Neural cell (in vitro differentiated cells): ENCODE measurements around the gene CDK12. TPM values are rescaled to one million over a fixed set of nuclear protein-coding genes. Genes with fewer than 3 reads are reported as not detected.

Experiments
- H2AFZ ChIP-seq: fragments of 200-600, 300-800 bp; sonication (generic), shearing (Covaris generic); 2 replicates; pipeline ENCODE4 v1.6.0; 2014; ENCODE audit warnings: low read depth, mild to moderate bottlenecking, antibody characterized with exemption, low read length, moderate library complexity
- H3F3A ChIP-seq: fragments of 200-600 bp; shearing (Covaris generic); 2 replicates; pipeline ENCODE4 v1.6.1; 2016; ENCODE audit warnings: mild to moderate bottlenecking, moderate library complexity, mixed read lengths, antibody characterized with exemption, low read length; ENCODE audit not compliant: insufficient read depth, poor library complexity, severe bottlenecking
- H3K27ac ChIP-seq: fragments of 200-600, 300-800 bp; sonication (generic), shearing (Covaris generic); 2 replicates; pipeline ENCODE4 v1.5.1; 2014; ENCODE audit warnings: mild to moderate bottlenecking, low read length, moderate library complexity
- H3K27me3 ChIP-seq: fragments of 300-800, 200-600 bp; sonication (generic), shearing (Covaris generic); 2 replicates; pipeline ENCODE4 v1.6.0; 2014; ENCODE audit warnings: mild to moderate bottlenecking, low read depth, low read length, moderate library complexity; ENCODE audit not compliant: insufficient read depth
- H3K36me3 ChIP-seq: fragments of 300-800, 200-600 bp; sonication (generic), shearing (Covaris generic); 2 replicates; pipeline ENCODE4 v1.5.1; 2014; ENCODE audit warnings: mild to moderate bottlenecking, antibody characterized with exemption, low read length, moderate library complexity; ENCODE audit not compliant: insufficient read depth
- H3K4me2 ChIP-seq: fragments of 300-800, 200-600 bp; sonication (generic), shearing (Covaris generic); 2 replicates; pipeline ENCODE4 v1.6.0; 2014; ENCODE audit warnings: mild to moderate bottlenecking, low read length
- H3K4me3 ChIP-seq: fragments of 300-800, 200-600 bp; sonication (generic), shearing (Covaris generic); 2 replicates; pipeline ENCODE4 v1.5.1; 2014; ENCODE audit warnings: mild to moderate bottlenecking, low read length, moderate library complexity
- H3K79me2 ChIP-seq: fragments of 200-600 bp; shearing (Covaris generic); replicated peaks from 2 replicates; pipeline ENCODE4 v1.6.0; 2014; ENCODE audit warnings: mild to moderate bottlenecking, low read length, moderate library complexity; ENCODE audit not compliant: insufficient read depth
- H3K9ac ChIP-seq: fragments of 300-800, 200-600 bp; sonication (generic), shearing (Covaris generic); 2 replicates; pipeline ENCODE4 v1.6.1; 2016; ENCODE audit warnings: mild to moderate bottlenecking, low read length, mixed read lengths
- H3K9me2 ChIP-seq: fragments of 200-600 bp; shearing (Covaris generic); 2 replicates; pipeline ENCODE4 v1.6.1; 2016; ENCODE audit warnings: mild to moderate bottlenecking, low read length, mixed read lengths; ENCODE audit not compliant: insufficient read depth
- H3K9me3 ChIP-seq: fragments of 200-600, 300-800 bp; sonication (generic), shearing (Covaris generic); 2 replicates; pipeline ENCODE4 v1.6.1; 2016; ENCODE audit warnings: mild to moderate bottlenecking, mixed run types, low read length, moderate library complexity, mixed read lengths
- H4K20me1 ChIP-seq: fragments of 200-600 bp; shearing (Covaris generic); 2 replicates; pipeline ENCODE4 v1.6.1; 2016; ENCODE audit warnings: mild to moderate bottlenecking, mixed run types; ENCODE audit not compliant: insufficient read depth
- CTCF ChIP-seq: fragments of 450-650 bp; IDR thresholded peaks from 2 replicates; pipeline ENCODE4 v1.5.1; 2014; ENCODE audit warnings: antibody characterized with exemption, mild to moderate bottlenecking, moderate library complexity; ENCODE audit not compliant: poor library complexity, severe bottlenecking
- EP300 ChIP-seq: fragments of 450-650 bp; conservative IDR thresholded peaks from 2 replicates; pipeline ENCODE4 v1.6.1; 2014; ENCODE audit warnings: antibody characterized with exemption, mild to moderate bottlenecking, moderate library complexity; ENCODE audit not compliant: poor library complexity, severe bottlenecking
- EZH2 ChIP-seq: fragments of 200-600, 300-800 bp; shearing (Covaris generic), sonication (generic); IDR thresholded peaks from 2 replicates; pipeline ENCODE4 v1.6.1; 2014; ENCODE audit warnings: antibody characterized with exemption, low read length, borderline replicate concordance, mild to moderate bottlenecking; ENCODE audit not compliant: insufficient read depth, poor library complexity, severe bottlenecking
- MXI1 ChIP-seq: fragments of 450-650 bp; conservative IDR thresholded peaks from 2 replicates; pipeline ENCODE4 v1.6.1; 2014; ENCODE audit warnings: antibody characterized with exemption, mild to moderate bottlenecking; ENCODE audit not compliant: poor library complexity, severe bottlenecking
- POLR2AphosphoS5 ChIP-seq: IDR thresholded peaks from 2 replicates; pipeline ENCODE4 v1.6.1; 2012
- RAD21 ChIP-seq: fragments of 450-650 bp; conservative IDR thresholded peaks from 2 replicates; pipeline ENCODE4 v1.6.1; 2014; ENCODE audit warnings: antibody characterized with exemption, mild to moderate bottlenecking, moderate library complexity
- REST ChIP-seq: IDR thresholded peaks from 2 replicates; pipeline ENCODE4 v1.6.1; 2012; ENCODE audit warnings: borderline replicate concordance
- SMC3 ChIP-seq: fragments of 450-650 bp; conservative IDR thresholded peaks from 2 replicates; pipeline ENCODE4 v1.6.1; 2014; ENCODE audit warnings: antibody characterized with exemption, mild to moderate bottlenecking, moderate library complexity; ENCODE audit not compliant: poor library complexity
- TAF1 ChIP-seq: IDR thresholded peaks from 2 replicates; pipeline ENCODE4 v1.6.1; 2012; ENCODE audit warnings: low read depth
- polyA plus RNA-seq: library from polyadenylated mRNA; depleted of rRNA; stranded (reverse); fragments of >200 nt; gene quantifications from 2 replicates; pipeline ENCODE4 v1.2.3, GENCODE V29; 2014

CDK12 gene
- polyA plus RNA-seq, 1 donor from 2014 or later, result 10.4 TPM

- TF ChIP-seq EZH2, result no peak
- TF ChIP-seq RAD21, result no peak
- TF ChIP-seq EP300, result no peak
- no peak for TF ChIP-seq SMC3
- no peak for TF ChIP-seq TAF1
- no peak for TF ChIP-seq POLR2AphosphoS5
- TF ChIP-seq REST, result no peak
- no peak for TF ChIP-seq CTCF
- no peak for TF ChIP-seq MXI1
- Histone ChIP-seq H3K4me2 (no peak overlapping the region), H4K20me1 (no peaks in the 10 kb centered on the region), H3K9me2 (no peaks in the 10 kb centered on the region), H3K9me3 (no peaks in the 10 kb centered on the region), H3K36me3 (no peaks in the 10 kb centered on the region), H3K9ac (no peak overlapping the region), H3K4me3 (no peak overlapping the region), H3F3A (no peaks in the 10 kb centered on the region), H2AFZ (no peak overlapping the region), H3K79me2 (no peaks in the 10 kb centered on the region), H3K27me3 (no peaks in the 10 kb centered on the region), H3K27ac (no peak overlapping the region)
Measured at GRCh38 chr17:39533891-39534290, 72.6 kb downstream of the CDK12 start.

- TF ChIP-seq CTCF (no peak), SMC3 (no peak), REST (no peak), RAD21 (no peak), EP300 (no peak), EZH2 (no peak), POLR2AphosphoS5 (no peak), TAF1 (no peak), MXI1 (no peak)
- no peaks in the 10 kb centered on the region for H3K27me3 ChIP-seq
- H3K79me2 ChIP-seq, result no peaks in the 10 kb centered on the region
- no peak overlapping the region for H3K4me3 ChIP-seq
- H3K36me3 ChIP-seq, result no peaks in the 10 kb centered on the region
- H3K27ac ChIP-seq, result no peak overlapping the region
- H3K9me2 ChIP-seq, result no peaks in the 10 kb centered on the region
- no peak overlapping the region for H3K4me2 ChIP-seq
- no peaks in the 10 kb centered on the region for H3F3A ChIP-seq
- no peaks in the 10 kb centered on the region for H3K9me3 ChIP-seq
- no peaks in the 10 kb centered on the region for H4K20me1 ChIP-seq
- H3K9ac ChIP-seq, result no peak overlapping the region
- H2AFZ ChIP-seq, result no peak overlapping the region
Measured at GRCh38 chr17:39534768-39535405, 73.6 kb downstream of the CDK12 start.
